NB4 (cell line): ENCODE results near the gene STAG1.
A peak's percentile ranks its signal among the peaks of the same experiment; 100 is the strongest.
"Not testable (repeated sequence)": the region's sequence is repeated elsewhere in the genome, so short reads cannot be mapped to it uniquely, and the experiment has no call there.

Source experiments
- DNase-seq: peaks from one replicate; pipeline ENCODE4 v3.0.0; 2010; ENCODE audit warnings: low read depth
- H3K4me3 ChIP-seq: one replicate; pipeline ENCODE4 v1.5.1; 2011; ENCODE audit warnings: mild to moderate bottlenecking, low read depth, low read length, moderate library complexity
- MAX ChIP-seq: IDR thresholded peaks from 2 replicates; pipeline ENCODE4 v1.6.1; 2011; ENCODE audit warnings: low read depth, low read length
- MYC ChIP-seq: IDR thresholded peaks from 2 replicates; pipeline ENCODE4 v1.6.1; 2011; ENCODE audit warnings: low read depth, low read length
- POLR2A ChIP-seq: IDR thresholded peaks from 2 replicates; pipeline ENCODE4 v1.6.1; 2011; ENCODE audit warnings: mild to moderate bottlenecking; ENCODE audit not compliant: insufficient read length; ENCODE audit errors: extremely low read depth
- TF ChIP-seq, protein P1 (sequence below): IDR thresholded peaks from one replicate; pipeline ENCODE4 v1.5.1; 2012; ENCODE audit warnings: low read depth, low read length

STAG1 gene

GRCh38 chr3:136626493-136626892, 125.7 kb downstream of the STAG1 start:
- H3K4me3 ChIP-seq: no peak overlapping the region
- DNase-seq: no peak
- TF ChIP-seq MYC (no peak), MAX (no peak), POLR2A (no peak)
- TF ChIP-seq, protein P1, sequence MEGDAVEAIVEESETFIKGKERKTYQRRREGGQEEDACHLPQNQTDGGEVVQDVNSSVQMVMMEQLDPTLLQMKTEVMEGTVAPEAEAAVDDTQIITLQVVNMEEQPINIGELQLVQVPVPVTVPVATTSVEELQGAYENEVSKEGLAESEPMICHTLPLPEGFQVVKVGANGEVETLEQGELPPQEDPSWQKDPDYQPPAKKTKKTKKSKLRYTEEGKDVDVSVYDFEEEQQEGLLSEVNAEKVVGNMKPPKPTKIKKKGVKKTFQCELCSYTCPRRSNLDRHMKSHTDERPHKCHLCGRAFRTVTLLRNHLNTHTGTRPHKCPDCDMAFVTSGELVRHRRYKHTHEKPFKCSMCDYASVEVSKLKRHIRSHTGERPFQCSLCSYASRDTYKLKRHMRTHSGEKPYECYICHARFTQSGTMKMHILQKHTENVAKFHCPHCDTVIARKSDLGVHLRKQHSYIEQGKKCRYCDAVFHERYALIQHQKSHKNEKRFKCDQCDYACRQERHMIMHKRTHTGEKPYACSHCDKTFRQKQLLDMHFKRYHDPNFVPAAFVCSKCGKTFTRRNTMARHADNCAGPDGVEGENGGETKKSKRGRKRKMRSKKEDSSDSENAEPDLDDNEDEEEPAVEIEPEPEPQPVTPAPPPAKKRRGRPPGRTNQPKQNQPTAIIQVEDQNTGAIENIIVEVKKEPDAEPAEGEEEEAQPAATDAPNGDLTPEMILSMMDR: no peak

GRCh38 chr3:136624894-136625815, 127.0 kb downstream of the STAG1 start:
- no peak for DNase-seq
- TF ChIP-seq, protein P1: no peak
- TF ChIP-seq MAX: no peak
- TF ChIP-seq POLR2A: no peak
- TF ChIP-seq MYC: no peak

GRCh38 chr3:136624371-136624770, 127.8 kb downstream of the STAG1 start:
- TF ChIP-seq MAX (no peak), MYC (peak; percentile 18; the same call in 1 of the 2 replicates), POLR2A (no peak)
- TF ChIP-seq, protein P1: no peak
- DNase-seq: peak; percentile 53
- no peak overlapping the region for H3K4me3 ChIP-seq

More at GRCh38 chr3:136624894-136625815, 127.0 kb downstream of the STAG1 start:
- H3K4me3 ChIP-seq: no peak overlapping the region

DNA sequence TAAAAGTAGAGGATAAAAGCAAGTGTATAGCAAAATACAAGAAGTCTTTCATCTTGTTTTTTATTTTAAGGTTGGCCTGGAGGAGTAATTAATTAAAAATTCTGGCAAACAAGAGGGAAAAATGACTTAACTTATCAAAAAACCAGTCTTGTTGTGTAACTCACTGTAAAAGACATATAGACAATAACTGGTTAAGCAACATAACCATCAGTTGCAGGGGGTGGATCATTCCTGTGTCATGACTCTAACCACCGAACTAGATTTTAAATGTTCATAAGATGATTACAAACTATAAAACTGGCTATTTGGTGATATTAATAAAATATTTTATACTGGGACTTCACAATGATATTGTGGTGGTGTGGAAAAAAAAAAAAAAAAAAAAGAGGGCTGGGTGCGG, 130.6 kb downstream of the STAG1 start:
- TF ChIP-seq MAX: no peak
- TF ChIP-seq POLR2A: no peak
- no peak for TF ChIP-seq MYC
- TF ChIP-seq, protein P1: no peak

GRCh38 chr3:136620436-136620835, 131.7 kb downstream of the STAG1 start:
- no peak for TF ChIP-seq MAX
- no peak for TF ChIP-seq MYC
- TF ChIP-seq POLR2A: no peak
- TF ChIP-seq, protein P1: no peak

More for the DNA sequence above, 130.6 kb downstream of the STAG1 start:
- peak; percentile 44 for DNase-seq
- H3K4me3 ChIP-seq: no peak overlapping the region

DNA sequence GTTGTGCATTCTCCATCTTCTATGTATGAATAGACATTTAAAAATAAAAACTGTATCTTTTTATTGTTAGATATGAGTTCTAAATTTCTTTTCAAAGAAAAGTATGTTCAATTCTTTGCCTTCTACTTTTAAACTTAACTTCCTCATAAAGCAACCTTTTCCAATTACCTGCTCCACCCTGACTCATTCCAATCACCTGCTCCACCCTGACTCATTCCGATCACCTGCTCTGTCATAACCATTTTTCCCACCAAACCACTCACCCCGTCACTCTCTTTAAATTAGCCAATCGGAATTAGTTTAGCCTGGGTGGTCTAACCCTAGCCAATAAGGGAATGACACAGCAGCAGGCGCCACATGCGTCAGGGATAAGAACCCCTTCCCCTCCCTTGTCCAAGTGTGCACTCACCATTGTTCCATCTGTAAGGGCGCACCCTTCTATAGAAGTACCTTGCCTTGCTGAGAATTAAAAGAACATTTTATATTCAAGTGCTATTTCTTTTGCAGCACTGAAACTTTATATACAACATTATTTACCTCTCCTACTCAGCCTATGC, 134.1 kb downstream of the STAG1 start:
- not testable (repeated sequence) for DNase-seq, H3K4me3 ChIP-seq

More at GRCh38 chr3:136620436-136620835, 131.7 kb downstream of the STAG1 start:
- no peak overlapping the region for H3K4me3 ChIP-seq
- peak; percentile 11 for DNase-seq
